NCI-H2029 treated with DMSO at 0.1 percent for 48 hours (cell line): ENCODE measurements around the gene GNAZ.

Experiments used
- DNase-seq: peaks from one replicate; lab custom pipeline; 2025; lab: John Stamatoyannopoulos, UW

Gene GNAZ

DNA sequence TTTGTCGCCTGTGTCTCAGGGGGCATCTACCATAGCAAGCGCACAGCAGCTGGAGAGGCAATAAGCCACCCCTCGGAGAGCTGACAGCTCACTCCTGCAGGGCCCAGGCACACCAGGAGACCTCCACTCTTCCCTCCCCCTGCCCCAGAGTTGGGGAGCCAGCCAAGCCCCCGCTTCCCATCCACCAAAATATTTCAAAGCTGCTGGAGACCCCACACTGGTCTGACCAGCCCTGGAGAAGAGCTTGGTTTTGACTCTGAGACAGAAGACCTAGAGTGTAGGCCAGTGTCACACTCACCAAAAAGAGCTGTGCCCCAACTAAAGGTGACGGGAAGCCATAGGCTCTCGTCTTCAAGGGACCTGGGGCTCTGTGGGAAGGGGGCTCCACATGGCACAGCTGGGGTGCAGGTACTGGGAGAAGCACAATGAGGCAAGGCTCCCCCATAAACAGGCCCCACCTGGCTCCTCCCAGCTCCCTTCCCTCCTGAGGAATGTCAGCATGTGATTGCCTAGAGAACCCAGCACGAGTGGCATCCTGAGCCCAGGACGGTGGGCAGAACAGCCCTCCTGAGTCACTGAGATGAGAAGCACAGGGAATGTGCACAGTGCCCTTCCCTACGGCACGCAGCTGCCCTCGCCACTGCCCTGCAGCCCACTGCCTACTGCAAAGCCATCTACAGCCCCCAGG, 5.8 kb upstream of the GNAZ start:
- DNase-seq: no peak

DNA sequence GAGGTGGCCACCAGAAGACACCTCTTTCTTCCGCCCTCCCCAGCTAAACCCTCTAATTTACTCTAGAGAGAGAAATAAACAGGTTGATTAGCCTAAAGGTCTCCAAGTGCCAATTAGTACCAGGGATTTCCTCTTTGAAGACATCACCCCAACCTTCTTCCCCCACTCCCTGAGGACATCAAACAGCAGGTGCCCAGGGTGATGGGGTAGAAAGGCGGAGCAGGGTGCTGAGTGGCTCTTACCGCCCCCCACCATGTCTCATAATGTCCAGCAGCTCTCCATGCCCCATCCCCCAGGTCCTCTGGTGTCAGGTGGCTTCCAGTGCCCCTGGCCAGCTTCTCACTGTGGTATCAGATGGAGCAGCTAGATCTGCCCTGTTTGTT, 5.3 kb upstream of the GNAZ start:
- DNase-seq: no peak

DNA sequence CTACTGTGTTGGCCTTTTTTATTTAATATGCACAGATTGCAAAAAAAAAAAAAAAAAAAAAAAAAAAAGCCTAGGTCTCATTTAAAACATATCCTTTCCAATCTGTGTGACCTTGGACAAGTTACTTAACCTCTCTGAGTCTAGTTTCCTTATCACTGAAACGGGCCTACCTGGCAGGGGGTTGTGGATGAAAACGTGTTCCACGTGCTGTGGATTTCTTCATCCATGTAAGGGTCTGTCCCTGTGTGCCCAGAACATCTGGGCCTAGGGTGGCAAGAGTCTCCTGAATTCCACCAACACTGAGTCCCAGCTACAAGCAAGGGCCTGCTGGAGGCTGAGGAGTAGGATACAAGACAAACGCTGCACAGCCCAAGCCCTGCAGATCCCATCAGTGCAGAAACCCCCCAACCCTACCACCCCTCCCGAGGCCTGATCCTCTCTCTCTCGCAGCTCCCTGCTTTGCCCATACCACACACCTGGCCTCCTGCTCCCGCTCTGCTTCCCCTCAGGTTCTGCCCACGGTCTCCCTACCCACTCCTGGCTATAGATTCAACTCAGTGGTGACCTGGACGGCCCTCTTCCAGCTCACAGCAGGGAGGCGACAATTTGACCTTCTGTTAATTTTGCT, 4.7 kb upstream of the GNAZ start:
- no peak for DNase-seq

DNA sequence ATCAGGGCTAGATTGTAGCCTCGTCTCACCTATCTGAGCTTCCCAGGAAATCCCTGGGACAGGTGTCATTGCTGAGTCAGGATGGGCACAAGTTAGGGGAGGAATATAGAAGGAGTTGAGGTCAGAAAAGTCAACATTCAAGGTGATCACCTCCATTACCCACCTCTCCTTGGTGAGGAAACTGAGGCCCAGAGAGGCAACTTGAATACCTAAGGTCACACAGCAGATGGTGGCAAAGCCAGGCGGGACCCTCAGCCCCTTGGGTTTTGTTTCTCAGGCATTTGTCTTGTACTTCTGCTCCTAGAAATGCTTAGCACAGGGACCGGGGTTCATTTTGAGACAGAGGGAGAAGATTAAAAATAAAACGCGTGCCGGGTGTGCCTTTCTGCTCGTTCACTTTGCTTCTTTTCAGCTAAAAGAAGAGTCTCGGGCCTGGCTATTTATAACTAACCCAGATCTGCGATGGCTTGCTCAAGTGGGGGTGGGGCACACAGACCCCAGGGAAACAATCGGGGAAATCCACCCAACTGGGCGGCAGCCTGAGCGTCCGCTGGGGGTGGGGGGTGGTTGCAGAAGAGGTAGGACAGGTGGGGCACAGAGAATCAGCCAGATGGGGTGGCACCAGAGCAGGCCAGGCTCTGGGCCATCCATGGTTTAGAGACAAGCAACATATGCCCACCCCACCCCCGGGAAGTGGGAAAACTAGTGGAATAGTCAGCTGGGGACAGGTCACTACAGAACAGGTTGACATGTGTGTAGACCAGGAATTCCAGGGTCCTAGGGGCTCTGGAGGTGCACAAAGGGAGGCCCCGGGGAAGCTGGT, 3.9 kb upstream of the GNAZ start:
- no peak for DNase-seq

DNA sequence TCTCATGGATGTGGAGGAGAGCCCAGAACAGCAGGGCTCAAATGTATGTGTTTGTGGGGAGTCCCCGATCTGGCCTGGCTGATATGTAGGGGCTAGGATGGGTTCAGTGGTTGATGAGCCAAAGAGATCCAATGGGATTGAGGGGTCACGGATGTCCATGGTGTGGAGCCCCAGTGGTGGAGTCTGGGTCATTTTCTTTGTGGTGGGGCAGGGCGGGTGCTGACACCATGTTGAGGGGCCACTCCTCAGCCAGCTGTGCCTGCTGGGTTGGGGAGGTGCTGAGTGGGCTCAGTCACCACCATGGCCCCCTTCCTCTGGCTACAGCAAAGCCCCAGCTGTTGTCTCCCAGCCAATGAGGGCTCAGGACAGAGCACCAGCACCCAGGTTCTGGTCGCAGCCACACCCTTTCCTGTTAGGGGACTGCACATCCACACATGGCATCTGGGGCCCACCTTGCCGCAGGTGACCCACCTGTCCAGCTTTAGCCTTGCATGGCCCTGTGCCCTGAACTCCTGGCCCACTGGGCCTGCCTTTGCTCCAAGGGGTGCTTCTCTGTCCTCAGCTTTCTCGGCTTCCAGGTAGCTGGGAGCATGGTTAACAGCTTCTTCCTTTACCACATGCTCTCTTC, 3.2 kb upstream of the GNAZ start:
- no peak for DNase-seq

DNA sequence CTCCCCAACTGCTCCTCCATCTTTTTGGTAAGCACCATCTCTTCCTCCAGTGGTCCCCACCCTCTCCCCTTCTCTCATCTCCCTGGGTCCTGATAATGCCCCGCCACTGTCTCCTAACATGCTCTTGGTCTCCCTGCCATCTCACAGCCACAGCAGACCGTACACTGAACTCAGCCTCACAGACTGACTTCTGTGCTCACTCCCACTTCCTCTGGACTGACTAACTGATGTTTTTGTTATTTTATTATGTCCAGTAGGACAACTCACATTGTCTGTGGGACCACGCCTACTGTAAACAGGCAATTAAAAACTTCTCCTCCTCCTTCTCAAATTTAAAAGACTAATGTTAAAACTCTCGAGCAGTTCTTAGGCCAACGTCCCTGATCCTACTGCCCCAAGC, 2.6 kb upstream of the GNAZ start:
- no peak for DNase-seq

DNA sequence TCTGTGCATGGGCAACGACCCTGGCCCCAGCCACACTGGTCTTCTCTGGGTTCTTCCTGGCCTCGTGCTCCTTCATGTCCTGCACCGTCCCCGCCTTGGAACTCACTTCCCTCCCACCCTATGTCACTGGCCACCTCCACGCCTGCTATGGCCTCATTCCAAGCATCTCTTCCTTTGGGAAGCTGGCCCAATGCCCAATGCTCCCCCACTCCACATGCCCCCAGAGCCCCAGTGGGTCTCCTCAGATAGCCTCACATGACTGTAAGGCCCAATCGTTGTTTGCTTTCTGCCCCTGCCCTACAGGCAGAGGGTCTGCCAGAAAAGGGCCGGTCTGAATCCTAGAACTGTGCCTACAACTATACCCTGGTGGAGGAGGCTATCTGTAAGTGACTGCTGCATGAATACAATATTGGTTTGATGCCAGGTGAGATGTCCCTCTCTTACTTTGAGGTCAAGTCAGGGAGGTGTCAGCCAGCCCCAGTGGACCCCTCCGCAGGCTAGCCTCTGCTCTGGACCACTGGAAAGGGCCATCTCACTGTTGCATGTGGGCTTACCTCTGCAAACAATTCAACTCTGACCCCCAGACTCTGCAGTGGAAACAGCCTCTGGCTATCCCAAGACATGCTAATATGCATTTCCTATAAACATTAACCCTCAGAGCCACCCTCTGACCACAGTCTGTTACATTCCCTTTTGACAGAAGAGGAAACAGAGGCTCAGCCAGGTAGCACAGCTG, 2.1 kb upstream of the GNAZ start:
- DNase-seq: no peak

DNA sequence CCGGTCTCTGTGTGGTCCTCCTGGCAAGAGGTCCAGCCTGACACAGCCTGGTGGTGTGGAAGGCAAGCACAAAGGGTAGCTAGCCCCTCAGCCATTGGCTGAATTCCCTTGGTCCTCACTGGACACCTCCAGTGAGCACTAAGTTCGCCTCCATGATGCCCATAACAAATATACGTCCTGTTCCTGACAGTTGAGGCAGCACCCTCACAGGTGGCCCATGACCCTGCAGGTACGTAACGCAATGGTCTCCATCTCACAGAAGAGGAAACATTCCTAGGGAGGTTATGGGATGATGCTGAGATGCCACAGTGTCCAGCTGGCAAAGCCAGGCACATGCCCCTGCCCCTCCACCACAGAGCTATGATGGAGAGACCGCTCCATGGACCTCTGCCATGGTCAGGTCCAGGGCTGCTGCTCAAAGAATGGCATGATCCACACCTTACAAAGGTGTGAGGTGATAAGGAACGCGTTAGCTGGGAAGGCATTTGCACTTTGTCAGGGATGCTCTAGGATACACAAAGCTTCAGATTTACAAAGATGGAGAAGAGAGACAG, 1.4 kb upstream of the GNAZ start:
- DNase-seq: no peak

DNA sequence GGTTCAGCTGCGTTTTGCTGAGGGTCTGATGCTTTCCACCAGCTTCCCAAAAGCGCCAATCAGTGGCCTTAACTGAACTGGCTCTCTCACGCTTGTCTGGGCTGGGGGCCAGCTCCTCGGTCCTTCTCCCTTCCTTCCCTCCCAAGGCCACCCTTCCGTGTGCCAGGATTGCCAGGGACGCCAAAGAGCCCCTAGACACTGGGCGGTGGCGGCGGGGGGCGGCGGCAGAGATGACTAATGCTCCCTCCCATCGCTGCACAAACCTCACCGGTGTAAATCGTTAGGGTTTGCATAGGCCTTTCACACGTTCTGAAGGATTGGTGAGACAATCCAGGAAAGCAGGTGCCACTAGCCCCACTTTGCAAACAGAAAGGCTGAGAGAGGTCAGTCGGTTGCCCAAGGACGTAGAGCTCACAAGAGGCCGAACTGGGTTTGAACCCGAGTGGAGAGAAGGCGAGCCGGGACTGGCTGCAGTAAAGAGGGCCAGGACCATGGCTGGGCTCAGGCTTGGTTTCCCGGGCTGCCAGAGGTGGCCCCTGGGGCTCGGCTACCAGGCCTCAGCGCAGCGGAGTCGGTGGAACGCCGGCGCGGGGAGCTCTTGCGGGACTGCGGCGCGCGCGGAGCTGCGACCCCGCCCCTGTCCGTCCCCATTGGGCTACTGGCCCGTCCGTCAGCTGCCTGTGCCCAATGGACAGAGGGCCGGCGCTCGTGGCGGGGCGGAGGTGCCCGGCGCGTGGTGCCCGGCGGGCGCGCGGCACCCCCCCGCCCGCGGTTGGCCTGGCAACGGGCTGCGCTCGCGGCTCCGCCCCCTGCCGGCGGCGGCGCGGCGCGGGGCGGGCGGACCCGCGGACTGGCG, 589 bp upstream of the GNAZ start:
- DNase-seq: peak; percentile 71

DNA sequence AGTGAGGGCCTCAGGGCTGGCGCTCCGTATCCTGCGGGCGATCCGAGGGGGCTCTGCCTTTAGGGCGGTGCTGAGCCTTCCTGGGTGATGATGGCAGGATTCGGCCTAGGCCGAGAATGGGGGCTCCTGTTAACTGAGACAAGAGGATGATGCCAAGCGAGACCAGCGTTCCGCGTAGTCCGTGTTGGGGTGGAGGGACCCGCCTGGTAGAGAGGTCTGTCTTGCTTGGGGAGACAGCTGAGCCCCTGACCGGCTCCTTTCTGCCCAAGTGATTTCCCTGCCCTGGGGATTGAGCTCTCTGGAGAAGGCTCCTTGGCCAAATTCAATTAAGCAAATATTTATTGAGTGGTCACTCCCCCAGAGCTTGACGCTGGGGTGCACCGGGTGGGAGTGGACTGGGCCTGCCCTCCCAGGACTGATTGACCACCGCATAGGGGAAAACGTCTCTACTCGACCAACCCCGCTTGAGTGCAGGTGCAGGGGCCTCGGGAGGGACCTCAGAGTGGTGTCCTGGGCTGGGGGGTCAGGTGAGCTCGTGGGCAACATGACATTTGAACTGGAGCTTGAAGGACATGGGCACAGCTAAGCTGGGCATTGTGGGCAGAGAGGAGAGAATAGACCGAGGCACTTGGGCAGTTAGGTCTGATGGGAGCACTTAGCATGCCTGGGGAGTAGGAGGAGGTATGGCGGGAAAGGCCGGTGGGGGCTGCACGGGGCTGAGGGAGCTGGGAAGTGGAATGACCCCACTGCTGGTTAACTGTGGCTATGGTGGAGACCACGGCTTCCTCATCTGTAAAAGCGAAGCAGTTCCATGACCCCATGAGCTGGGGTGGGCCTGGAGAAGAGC, 1.1 kb downstream of the GNAZ start:
- no peak for DNase-seq

DNA sequence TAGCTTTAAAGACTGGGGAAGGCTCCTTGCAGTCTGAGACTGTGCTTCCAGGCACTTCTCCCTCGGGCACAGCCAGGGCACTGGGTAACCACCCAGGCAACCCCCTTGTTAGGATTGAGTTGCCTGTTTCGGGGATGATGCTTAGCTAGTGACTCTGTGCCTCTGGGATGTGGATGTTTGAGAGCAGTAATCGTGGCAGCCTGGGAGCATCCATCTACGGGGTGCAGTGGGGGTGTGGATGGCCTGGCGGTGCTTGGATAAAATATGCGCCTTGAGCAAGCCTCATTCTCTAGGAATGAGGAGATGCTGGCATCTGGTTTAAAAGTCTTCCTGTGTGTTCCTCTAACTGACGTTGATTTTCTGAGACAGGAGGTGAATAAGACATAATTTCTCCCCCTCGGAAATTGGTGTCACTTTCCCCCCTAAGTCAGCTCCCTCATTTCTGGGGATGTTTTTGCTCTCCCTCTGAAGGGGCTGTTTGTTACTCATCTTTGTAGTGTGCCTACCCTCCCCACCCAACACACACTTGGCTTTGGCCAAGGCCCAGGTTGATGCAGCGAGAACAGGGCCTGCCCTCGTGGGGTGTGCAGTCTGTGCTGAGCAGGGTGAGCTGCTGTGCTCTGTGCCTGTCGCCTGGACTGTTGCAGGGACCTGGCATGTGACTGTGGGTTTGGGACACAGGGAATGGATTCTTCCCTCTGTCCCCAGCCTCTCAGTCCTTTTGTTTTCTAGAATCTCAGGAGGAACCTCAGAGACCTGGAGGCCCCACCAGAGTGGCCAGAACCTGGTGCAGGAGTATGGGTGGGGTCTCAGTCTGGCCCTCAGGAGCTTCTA, 2.0 kb downstream of the GNAZ start:
- DNase-seq: no peak

DNA sequence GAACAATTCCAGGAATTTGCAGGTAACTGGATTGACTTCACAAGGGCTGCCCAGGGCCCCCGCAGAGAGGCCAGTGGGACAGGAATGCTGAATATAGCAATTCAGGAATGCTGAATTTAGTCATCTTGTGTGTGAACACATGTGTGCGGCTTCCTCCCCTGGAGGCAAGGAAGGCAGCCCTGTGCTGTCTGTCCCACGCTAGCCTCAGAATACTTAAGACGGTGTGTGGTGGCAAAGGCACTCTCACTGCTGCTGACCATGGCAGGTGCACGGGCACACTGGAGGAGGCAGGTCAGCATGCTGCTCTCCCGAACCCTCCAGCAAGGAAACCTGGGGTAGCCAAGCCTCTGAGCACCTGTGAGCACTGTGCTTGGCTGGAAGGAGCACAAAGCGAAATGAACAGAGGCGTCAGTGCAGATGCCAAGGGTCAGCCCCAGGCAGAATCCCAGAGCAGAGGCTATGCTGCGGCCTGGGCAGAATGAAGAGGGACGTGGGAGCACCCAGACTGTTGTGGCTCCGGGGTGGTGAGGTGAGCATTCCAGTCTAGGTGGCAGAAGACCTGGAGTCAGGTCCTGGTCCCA, 2.7 kb downstream of the GNAZ start:
- DNase-seq: no peak

DNA sequence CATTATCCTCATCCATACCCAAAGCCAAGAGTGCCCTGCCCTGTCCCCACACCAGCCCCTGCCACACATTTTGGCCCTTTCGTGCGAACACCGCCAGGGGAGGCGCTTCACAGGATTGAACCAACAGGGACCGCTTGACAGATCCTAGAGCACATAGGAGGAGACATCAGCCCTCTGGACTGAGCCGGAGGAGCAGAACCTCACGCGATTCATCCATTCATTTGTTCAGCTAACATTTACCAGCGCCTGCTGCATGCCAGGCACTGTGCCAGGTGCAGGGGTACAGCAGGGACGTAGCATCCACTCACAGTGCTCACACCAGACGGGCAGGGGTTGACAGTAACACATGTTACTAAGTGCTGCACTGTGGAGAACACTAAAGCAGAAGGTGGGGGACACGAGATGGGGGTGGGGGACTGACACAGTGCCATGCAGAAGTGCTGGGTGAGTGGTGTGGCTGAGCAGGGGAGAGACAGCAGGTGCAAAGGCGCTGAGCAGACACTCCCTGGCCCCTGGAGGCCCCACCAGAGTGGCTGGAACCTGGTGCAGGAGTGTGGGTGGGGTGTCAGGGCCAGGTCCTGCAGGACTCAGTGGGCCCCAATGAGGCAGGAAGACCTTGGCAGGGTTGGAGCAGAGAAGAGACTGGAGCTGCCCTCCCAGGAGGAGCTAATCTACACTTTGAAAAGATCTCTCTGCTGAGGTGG, 3.4 kb downstream of the GNAZ start:
- no peak for DNase-seq

DNA sequence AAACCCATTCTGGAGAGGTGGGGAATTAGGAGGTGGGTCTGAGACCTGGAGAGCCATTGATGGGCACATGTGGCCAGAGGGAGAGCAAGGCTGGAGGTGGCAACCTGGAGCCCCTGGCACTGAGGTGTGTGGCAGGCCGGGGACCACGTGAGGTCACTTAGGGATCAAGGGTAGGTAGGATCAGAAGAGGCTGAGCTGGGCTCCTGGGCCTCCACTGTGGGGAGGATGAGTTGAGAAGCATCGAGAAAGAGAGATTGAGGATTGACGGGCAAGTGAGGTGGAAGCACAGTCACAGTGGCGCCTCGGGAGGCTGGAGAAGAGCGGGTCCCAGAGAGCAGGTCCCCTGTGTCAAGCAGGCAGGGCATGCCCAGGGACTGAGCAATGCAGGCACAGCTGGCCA, 4.1 kb downstream of the GNAZ start:
- no peak for DNase-seq

DNA sequence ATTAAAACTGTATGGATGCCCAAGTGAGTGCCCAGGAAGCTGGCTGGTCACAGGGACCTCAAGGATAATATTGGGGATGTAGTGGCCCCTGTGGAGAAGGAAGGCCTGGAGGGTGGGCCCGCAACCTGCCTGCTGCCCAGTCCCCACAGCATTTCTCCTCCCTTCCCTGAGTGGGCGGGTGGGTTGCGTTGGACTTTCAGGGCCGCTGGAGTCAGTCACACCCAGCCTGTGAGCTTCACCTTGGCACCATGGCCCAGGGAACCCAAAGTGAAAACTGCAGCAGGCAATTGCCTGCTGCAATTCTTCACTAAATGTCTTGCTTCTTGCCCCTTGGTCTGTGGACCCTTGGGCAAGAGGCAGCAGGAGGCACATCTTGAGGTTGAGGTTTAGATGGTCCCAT, 4.7 kb downstream of the GNAZ start:
- no peak for DNase-seq

DNA sequence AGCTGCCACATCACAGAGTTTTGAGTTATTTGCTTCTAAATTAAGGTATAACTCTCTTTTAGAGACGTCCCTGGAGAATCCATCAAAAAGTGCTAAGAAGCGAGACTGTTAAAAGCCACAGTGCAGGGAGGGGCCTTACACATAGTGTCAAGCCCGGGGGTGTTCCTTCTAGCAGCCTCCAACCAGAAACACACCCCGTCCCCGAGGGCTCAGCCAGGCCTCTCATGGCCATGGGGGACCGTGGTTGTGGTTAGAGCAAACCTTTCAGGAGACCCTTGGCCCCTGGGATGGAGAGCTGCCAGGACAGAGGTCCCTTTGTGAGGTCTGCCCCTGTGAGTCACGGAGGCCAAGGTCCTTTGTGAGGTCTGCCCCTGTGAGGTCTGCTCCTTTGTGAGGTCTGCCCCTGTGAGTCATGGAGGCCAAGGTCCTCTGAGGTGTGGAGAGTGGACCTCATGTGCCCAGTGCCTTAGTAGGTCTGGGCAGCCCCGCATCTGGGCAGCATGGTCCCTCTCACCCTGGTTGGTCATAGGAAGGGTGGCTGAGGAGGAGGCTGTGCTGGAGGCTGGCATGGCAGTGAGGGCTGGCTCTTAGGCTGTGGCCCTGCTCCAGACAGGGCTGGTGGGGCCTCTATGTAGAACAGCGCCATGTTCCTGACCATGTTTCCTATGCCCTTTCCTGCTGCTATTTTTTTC, 5.4 kb downstream of the GNAZ start:
- DNase-seq: no peak

DNA sequence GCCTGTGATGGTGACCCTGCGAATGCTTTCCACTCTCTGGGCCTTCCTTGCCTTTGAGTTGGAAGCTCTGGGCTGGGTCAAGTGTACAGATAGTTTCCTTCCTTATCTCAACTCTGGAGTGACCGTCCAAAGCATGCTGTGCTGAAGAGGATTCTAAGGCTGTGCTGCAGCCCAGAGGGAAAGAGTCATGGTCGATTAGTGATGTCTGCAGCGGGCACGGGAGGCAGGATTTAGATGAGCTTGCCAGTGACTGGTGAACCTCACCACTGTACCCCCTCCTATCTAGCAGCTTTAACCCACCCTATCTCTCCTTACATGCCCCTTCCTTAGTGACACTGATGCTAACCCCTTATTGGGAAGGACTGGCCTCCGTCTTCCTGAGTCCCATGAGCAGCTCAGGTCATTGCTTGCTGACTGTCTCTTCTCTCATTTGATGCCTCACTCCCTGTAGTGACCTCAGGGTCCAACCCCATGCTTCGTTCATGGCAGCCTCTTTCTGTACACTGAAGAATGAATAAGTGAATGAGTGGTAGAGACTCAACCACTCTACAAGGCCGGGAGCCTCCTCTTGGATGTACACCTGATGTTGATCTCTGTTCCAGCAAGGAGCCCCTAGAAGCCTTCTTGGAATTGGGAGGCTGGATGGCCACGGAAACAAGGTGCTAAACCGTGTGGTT, 6.7 kb downstream of the GNAZ start:
- no peak for DNase-seq
